Thoracic aorta (tissue), 2 donors: Measurements from ENCODE around the gene ABLIM1. TPM values are rescaled to one million over a fixed set of nuclear protein-coding genes. Genes with fewer than 3 reads are reported as not detected.

Experiments
- ATAC-seq: fragments of 150-250 bp; one replicate; pipeline ENCODE4 v1.8.0; 2017; ENCODE audit warnings: low read depth; ENCODE audit not compliant: insufficient number of reproducible peaks, low FRiP score
- DNase-seq: peaks from one replicate; pipeline ENCODE4 v3.0.0-alpha.2; 2020; ENCODE audit warnings: low spot score
- H3K27ac ChIP-seq, 2 donors: fragments of 200-600 bp; sonication (generic); 1 replicate in 1 of 2; 2 replicates in 1 of 2; pipeline ENCODE4 v1.5.1; 2016; ENCODE audit warnings: mild to moderate bottlenecking in 2 of 2, moderate library complexity in 2 of 2
- H3K27me3 ChIP-seq: fragments of 200-600 bp; sonication (generic); replicated peaks from 2 replicates; pipeline ENCODE4 v1.6.0; 2016; ENCODE audit warnings: mild to moderate bottlenecking; ENCODE audit not compliant: insufficient read depth
- H3K36me3 ChIP-seq: fragments of 200-600 bp; sonication (generic); one replicate; pipeline ENCODE4 v1.5.1; 2016
- H3K4me1 ChIP-seq, 2 donors: fragments of 200-600 bp; sonication (generic); 1 replicate in 1 of 2; 2 replicates in 1 of 2; pipeline versions ENCODE4 v1.5.1 to v1.6.0; 2016; ENCODE audit warnings: low read depth in 2 of 2, mild to moderate bottlenecking in 1 of 2; ENCODE audit not compliant: control insufficient read depth in 1 of 2
- H3K4me3 ChIP-seq: fragments of 200-600 bp; sonication (generic); 2 replicates; pipeline ENCODE4 v1.5.1; 2016; ENCODE audit warnings: mild to moderate bottlenecking
- H3K9me3 ChIP-seq: fragments of 200-600 bp; sonication (generic); 2 replicates; pipeline ENCODE4 v1.5.1; 2016
- total RNA-seq, 2 donors: library from RNA; depleted of rRNA; stranded (reverse); fragments of >200 nt; gene quantifications; one replicate each; pipeline versions ENCODE4 v1.1.0 to v1.2.3, GENCODE V29; 2016
- TF ChIP-seq, protein P1 (sequence below): fragments of 200-600 bp; sonication (generic); IDR thresholded peaks from one replicate; pipeline ENCODE4 v1.5.1; 2019; ENCODE audit warnings: antibody characterized with exemption

ABLIM1 gene
- total RNA-seq, 2 donors from 2014 or later = 47.5 to 111 TPM

DNA sequence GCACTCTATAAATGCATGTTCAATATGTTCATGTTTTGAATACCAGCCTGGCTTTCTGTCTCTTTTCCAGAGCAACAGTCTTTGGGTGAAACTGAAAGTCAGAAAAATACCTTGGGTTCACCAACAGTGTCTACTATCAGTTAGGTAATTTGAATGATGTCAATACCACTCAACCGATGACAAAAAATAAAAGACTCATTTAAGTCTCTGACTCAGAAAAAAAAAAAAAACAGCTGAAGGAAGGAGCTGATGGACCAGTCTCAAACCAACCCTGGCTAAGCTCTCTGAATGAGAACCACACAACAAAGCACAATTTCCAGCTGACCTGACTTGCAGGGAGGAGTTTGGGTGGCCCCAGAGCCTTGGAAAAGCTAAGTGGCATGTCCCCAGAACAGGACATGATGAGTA is 42.5 kb downstream of the ABLIM1 start:
- TF ChIP-seq, protein P1, sequence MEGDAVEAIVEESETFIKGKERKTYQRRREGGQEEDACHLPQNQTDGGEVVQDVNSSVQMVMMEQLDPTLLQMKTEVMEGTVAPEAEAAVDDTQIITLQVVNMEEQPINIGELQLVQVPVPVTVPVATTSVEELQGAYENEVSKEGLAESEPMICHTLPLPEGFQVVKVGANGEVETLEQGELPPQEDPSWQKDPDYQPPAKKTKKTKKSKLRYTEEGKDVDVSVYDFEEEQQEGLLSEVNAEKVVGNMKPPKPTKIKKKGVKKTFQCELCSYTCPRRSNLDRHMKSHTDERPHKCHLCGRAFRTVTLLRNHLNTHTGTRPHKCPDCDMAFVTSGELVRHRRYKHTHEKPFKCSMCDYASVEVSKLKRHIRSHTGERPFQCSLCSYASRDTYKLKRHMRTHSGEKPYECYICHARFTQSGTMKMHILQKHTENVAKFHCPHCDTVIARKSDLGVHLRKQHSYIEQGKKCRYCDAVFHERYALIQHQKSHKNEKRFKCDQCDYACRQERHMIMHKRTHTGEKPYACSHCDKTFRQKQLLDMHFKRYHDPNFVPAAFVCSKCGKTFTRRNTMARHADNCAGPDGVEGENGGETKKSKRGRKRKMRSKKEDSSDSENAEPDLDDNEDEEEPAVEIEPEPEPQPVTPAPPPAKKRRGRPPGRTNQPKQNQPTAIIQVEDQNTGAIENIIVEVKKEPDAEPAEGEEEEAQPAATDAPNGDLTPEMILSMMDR = no peak
- ATAC-seq (no peak), DNase-seq (no peak)
- Histone ChIP-seq H3K9me3 (no peaks in the 10 kb centered on the region), H3K36me3 (no peaks in the 10 kb centered on the region), H3K27me3 (no peaks in the 10 kb centered on the region), H3K4me1 (peaks cover 8 to 20% of the 10 kb centered on the region in 2 donors), H3K27ac (no peak overlapping the region), H3K4me3 (no peak overlapping the region)

DNA sequence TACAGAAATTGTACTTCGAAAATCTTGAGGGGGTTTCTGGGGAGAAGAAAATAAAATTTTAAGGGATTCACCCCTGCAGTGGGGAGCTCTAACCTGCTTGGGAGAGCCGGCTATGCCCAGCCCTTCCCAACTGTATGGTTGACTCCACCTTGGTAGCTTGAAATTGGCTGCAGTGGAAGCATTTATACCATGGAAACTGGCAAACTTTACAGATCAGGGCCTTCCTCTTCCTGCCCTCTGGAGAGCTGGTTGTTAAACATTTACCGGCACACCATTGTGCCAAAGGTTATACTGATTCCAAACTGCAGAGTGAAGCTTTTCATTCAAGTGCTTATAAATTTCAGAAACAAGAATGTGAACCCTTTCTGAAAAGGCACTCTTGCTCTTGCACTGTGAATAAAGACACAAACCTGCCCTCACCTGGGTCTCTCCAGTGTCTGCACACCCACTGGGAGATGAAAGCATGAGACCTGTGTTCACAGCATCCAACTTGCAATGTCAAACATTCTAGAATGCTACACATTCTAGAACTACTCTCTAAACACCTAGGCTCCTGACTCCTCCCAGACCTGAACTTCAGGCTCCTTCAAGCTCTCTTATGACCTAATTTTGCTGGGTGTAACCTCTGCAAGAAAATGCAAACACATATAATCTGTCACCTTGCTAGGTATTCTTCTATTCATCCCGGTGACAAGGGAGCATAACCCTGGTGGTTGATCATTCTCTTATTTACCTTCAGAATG is 44.7 kb downstream of the ABLIM1 start:
- H3K36me3 ChIP-seq = no peaks in the 10 kb centered on the region
- H3K9me3 ChIP-seq = no peaks in the 10 kb centered on the region
- no peak overlapping the region for H3K27ac ChIP-seq
- no peaks in the 10 kb centered on the region for H3K27me3 ChIP-seq
- H3K4me1 ChIP-seq = peaks cover 0 to 1% of the 10 kb centered on the region in 2 donors
- DNase-seq (no peak), ATAC-seq (no peak)
- no peak overlapping the region for H3K4me3 ChIP-seq
- TF ChIP-seq, protein P1 = no peak

DNA sequence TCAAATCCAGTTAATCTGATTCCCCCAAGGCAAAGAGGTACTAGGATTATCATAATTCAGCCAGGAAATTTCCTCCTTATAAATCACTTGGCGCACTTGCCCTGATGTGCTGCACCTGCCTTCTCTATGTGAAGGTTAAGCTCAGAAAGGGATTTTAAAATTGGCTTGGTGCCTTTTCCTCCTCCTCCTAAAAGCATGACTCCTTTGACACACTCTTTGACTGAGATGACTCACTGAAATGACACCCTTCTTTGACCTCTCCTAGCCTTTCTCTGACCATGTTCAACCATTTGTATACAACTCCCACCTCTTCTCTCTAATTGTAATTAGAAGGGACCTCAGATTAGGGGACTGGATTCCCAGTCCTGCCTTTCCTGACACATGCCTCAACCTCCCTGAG is 46.5 kb downstream of the ABLIM1 start:
- Histone ChIP-seq H3K9me3 (no peaks in the 10 kb centered on the region), H3K36me3 (no peaks in the 10 kb centered on the region), H3K4me3 (no peak overlapping the region), H3K4me1 (peaks cover 0 to 4% of the 10 kb centered on the region in 2 donors), H3K27me3 (no peaks in the 10 kb centered on the region), H3K27ac (no peak overlapping the region)
- ATAC-seq (no peak), DNase-seq (no peak)
- TF ChIP-seq, protein P1 = no peak

DNA sequence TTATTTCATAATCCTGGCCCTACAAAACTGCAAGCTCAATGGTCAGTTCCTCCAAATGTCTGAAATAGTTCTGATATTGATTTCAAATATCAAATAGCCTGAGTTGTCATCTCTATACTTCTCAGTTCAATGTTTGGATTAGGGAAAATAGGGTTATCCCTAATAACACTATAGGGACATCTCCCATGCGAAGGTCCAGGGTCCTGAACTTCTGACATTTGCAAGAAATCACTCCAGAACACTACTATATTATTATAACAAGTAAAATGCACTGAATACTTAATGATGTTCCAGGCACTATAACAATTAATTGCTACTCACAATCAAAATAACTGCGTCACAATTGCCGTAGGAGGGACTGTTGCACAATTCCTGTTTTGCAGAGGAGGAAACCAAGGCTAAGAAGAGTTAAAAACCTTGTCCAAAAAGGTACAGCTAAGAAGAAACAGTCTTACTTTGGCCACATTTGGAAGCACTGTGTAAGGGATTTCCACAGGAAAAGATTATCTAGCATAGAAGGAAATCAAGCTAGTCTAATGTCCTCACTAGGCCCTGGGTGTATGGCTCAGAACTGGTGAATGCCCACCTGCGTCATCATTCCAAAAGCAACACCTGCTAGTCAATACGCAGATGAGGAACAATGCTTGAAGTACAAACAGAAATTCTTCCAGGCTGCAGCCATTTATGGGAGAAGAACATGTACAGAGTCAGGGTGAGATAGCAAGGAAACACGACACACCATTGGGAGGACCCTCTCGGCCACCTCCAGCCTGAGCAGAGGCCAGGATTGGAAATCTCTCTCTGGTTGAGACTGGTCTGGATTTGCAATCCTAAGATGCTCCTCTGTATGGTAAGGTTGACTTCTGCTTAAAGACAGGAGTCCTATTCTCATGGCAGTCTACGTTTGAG is 48.3 kb downstream of the ABLIM1 start:
- no peaks in the 10 kb centered on the region for H3K27me3 ChIP-seq
- TF ChIP-seq, protein P1 = no peak
- H3K9me3 ChIP-seq = no peaks in the 10 kb centered on the region
- peaks cover 0 to 4% of the 10 kb centered on the region in 2 donors for H3K4me1 ChIP-seq
- ATAC-seq (no peak), DNase-seq (no peak)
- no peak overlapping the region for H3K27ac ChIP-seq
- no peak overlapping the region for H3K4me3 ChIP-seq
- no peaks in the 10 kb centered on the region for H3K36me3 ChIP-seq

DNA sequence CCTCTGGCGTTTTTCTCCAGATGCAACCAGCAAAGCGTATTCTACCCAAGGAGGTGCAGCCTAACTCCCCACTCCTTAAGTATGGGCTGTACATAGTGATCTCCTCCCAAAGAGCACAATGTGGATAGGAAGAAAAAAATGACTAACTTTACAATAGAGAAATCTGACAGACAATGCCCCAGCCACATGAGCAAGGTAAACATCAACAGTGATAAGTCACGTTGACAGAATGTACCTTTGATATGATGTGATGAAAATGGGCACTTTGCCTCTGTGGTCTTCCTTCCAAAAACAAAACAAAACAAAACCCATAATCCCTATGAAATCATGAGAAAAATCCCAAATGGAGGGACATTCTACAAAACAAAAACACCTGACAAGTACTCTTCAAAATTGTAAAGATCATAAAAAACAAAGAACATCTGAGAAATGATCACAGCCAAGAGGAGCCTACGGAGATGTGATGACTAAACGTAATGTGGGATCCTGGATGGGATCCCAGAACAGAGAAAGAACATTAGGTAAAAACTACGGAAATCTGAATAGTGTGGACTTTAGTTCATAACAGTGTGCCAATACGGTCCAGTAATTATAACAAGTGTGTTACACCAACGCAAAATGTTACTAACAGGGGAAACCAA is 50.6 kb downstream of the ABLIM1 start:
- Histone ChIP-seq H3K4me3 (no peak overlapping the region), H3K4me1 (peaks cover 0 to 4% of the 10 kb centered on the region in 2 donors), H3K36me3 (no peaks in the 10 kb centered on the region), H3K9me3 (no peaks in the 10 kb centered on the region), H3K27ac (no peak overlapping the region), H3K27me3 (no peaks in the 10 kb centered on the region)
- no peak for DNase-seq
- no peak for ATAC-seq
- TF ChIP-seq, protein P1 = no peak
